ENCODE measurements around the gene SORCS2.

SORCS2 gene

GRCh38 chr4:7393601-7394575, 201.6 kb downstream of the SORCS2 start:
- no peak overlapping the region for H3K4me3 ChIP-seq (ENCODE audit: low read depth, low read length)
- no peak for TF ChIP-seq CTCF (IDR thresholded peaks at IDR 0.05; ENCODE audit: low read depth, low read length)

DNA sequence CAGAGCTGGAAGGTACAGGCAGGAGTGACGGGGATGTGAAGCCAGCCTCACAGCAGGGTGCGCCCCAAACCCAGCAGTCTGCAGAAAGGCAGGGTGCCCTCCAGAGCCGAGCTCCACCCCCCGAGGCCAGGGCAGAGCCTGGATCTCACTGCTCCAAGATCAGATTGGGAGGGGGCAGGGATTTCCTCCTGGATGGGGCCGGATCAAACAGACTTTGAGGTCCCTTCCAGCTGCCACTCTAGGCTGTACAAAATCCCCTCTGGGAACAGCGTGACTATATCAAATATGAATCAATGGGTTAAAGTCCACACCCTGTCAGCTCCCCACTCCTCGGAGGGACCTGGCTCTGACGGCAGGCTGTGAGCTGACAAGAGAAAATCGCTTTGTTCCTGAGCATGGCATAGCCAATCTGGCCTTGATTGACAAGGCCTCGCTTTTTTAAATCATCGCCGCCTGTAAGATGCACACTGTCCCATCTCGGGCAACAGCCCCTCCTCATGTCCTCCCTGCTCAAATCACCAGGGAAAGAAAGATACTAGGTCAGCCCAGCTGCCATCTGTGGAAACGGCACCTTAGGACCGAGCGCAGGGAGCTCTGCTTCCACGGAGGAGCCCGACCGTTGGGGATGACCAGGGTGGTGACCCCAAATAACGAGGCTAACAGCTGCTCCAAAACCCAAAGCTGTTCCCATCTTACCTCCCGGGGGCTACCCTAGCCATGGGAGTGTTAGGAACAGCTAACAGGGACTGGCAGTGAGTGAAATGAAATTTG, 202.5 kb downstream of the SORCS2 start:
- no peak overlapping the region for H3K4me3 ChIP-seq (ENCODE audit: low read depth, low read length)
- no peak for TF ChIP-seq CTCF (IDR thresholded peaks at IDR 0.05; ENCODE audit: low read depth, low read length)

DNA sequence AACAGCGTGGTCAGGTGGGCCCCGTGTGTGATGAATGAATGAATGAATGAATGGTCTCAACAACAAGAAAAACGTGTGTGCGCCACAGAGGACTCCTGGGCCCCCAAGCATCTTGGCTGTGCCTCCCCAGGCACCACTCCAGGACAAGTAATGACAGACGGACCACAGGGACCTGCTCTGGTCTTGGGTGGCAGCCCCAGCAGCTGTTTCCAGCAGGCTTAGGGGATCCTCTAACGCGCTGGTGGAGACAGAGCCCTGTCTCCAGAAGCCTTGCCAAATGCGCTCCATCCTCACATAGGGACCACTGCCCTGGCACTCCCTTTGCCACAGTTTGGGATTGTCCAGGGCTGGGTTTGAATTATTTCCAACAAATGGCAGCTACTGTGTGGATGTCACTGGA, 203.3 kb downstream of the SORCS2 start:
- no peak for TF ChIP-seq CTCF (IDR thresholded peaks at IDR 0.05; ENCODE audit: low read depth, low read length)
- no peak overlapping the region for H3K4me3 ChIP-seq (ENCODE audit: low read depth, low read length)

GRCh38 chr4:7396186-7396910, 204.0 kb downstream of the SORCS2 start:
- H3K4me3 ChIP-seq (ENCODE audit: low read depth, low read length) = no peak overlapping the region
- TF ChIP-seq CTCF (IDR thresholded peaks at IDR 0.05; ENCODE audit: low read depth, low read length) = no peak

DNA sequence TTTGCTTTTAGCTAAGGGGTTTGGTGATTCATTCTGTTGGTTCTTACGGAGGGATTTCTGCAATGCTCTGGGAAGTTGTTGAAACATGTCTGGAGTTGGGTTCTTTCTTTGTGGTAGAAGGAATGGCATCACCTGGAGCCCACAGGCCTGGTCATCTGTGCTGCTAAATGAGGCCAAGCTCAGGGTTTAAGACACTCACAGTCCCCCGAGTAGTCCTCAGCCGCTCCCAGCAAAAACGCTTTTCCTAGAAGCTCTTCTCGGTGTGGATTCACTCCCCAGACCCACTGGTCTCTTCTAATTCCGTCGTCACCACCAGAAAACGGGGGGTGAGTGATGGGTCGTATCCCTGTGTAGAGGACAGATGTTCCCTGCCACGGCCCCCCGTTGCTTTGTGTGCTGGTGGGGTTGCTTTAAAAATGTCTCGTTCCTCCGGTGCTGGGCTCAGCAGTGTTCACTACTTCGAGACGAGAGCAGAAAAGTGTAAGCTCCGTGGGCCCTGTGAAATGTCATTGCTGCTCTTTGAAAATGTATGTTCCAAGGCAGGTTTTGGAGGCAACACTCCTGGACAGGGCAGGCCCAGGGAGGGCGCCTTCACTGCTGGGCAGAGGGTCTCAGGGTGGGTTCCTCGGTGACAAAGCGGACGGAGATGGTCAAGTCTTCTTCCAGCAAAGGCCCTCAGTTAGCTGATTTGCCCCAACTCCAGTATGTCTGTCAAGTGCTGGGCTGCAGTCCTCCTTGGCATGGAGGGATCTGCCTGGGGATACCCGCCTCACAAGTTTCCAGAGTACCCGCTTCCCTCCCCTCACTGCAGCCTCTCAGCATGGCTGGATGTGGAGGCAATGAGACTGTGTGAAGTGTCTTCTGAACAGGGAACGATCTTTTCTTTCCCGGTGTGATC, 205.1 kb downstream of the SORCS2 start:
- H3K4me3 ChIP-seq (ENCODE audit: low read depth, low read length) = no peak overlapping the region
- TF ChIP-seq CTCF (IDR thresholded peaks at IDR 0.05; ENCODE audit: low read depth, low read length) = no peak

GRCh38 chr4:7398104-7398423, 205.7 kb downstream of the SORCS2 start:
- no peak overlapping the region for H3K4me3 ChIP-seq (ENCODE audit: low read depth, low read length)
- no peak for TF ChIP-seq CTCF (IDR thresholded peaks at IDR 0.05; ENCODE audit: low read depth, low read length)

Data from WI38 (cell line).